Right lobe of liver (tissue), 6 donors: ENCODE measurements around the gene DDA1. TPM values are rescaled to one million over a fixed set of nuclear protein-coding genes. Genes with fewer than 3 reads are reported as not detected.
A peak's percentile ranks its signal among the peaks of the same experiment; 100 is the strongest.

Experiments
- ATAC-seq, 4 donors: fragments of 200-7000 bp; cut with Tn5 transposase; one replicate each; pipeline ENCODE4 v1.9.1; 2020; ENCODE audit warnings: mild to moderate bottlenecking in 4 of 4, moderate library complexity in 4 of 4
- DNase-seq, 3 donors: peaks; one replicate each; pipeline ENCODE4 v3.0.0-alpha.2; 2020
- H3K27ac ChIP-seq, 3 donors: fragments of 200-600 bp; one replicate each; pipeline ENCODE4 v1.8.0; 2022
- H3K27me3 ChIP-seq, 2 donors: fragments of 200-600 bp; one replicate each; pipeline ENCODE4 v1.8.0; 2022
- H3K36me3 ChIP-seq, 4 donors: fragments of 200-600 bp; sonication (generic) in 1 of 4; one replicate each; pipeline versions ENCODE4 v1.5.1 to v1.8.0; 2017 to 2022; ENCODE audit warnings: control low read depth in 1 of 4
- H3K4me1 ChIP-seq, 4 donors: fragments of 200-600 bp; sonication (generic) in 1 of 4; one replicate each; pipeline versions ENCODE4 v1.5.1 to v1.8.0; 2017 to 2022; ENCODE audit warnings: control low read depth in 1 of 4
- H3K4me3 ChIP-seq, 3 donors: fragments of 200-600 bp; one replicate each; pipeline ENCODE4 v1.8.0; 2022
- H3K9me3 ChIP-seq, 4 donors: fragments of 200-600 bp; sonication (generic) in 1 of 4; one replicate each; pipeline versions ENCODE4 v1.5.1 to v1.8.0; 2017 to 2022; ENCODE audit warnings: control low read depth in 1 of 4
- POLR2A ChIP-seq: fragments of 450-650 bp; IDR thresholded peaks from one replicate; pipeline ENCODE4 v1.6.1; 2017; ENCODE audit warnings: antibody characterized with exemption, mild to moderate bottlenecking
- WGBS: methylation state at CpG from one replicate; pipeline ENCODE4 v1.1.6; 2018; ENCODE audit warnings: low coverage, low lambda C conversion rate; ENCODE audit not compliant: insufficient coverage; ENCODE audit errors: missing lambda C conversion rate; 5-methylcytosine and 5-hydroxymethylcytosine counted together
- intact Hi-C, 2 donors: fragments of 100-400 bp; cut with DNase I; formaldehyde crosslinking; loops; one replicate each; pipeline versions ENCODE4 v1.11.2 to v1.14.1; 2022
- total RNA-seq, 6 experiments: library from RNA; depleted of rRNA in 2 of 6; stranded (reverse); fragments of >200 nt in 2 of 6; fragmentation: NEBNext Ultra II Directional in 3 of 6; extraction: Animal tissue kit (Norgen Biotek cat#: 25700) in 3 of 6; gene quantifications; one replicate each; pipeline versions ENCODE4 v1.1.0 to v1.2.4, GENCODE V29; 2016 to 2023
- TF ChIP-seq, protein P1 (sequence below), 4 donors: fragments of 200-600 bp in 3 of 4; fragments of 450-650 bp in 1 of 4; IDR thresholded peaks; one replicate each; pipeline versions ENCODE4 v1.5.1 to v1.8.0; 2016 to 2022; ENCODE audit warnings: antibody characterized with exemption in 4 of 4, mild to moderate bottlenecking in 2 of 4
- donor health status: DM: no; HTN: yes; CAD: no.
- donor health status: DM: no; HTN: no; CAD: no.
- donor health status: DM: no; HTN: no; CAD: no.
- donor health status: DM: no; HTN: yes; CAD: no.
- donor health status: DM: no; HTN: yes; CAD: no.

Gene DDA1
- total RNA-seq, 6 experiments from 2014 or later, result 10.4 to 23.4 (median 14.1) TPM

DNA sequence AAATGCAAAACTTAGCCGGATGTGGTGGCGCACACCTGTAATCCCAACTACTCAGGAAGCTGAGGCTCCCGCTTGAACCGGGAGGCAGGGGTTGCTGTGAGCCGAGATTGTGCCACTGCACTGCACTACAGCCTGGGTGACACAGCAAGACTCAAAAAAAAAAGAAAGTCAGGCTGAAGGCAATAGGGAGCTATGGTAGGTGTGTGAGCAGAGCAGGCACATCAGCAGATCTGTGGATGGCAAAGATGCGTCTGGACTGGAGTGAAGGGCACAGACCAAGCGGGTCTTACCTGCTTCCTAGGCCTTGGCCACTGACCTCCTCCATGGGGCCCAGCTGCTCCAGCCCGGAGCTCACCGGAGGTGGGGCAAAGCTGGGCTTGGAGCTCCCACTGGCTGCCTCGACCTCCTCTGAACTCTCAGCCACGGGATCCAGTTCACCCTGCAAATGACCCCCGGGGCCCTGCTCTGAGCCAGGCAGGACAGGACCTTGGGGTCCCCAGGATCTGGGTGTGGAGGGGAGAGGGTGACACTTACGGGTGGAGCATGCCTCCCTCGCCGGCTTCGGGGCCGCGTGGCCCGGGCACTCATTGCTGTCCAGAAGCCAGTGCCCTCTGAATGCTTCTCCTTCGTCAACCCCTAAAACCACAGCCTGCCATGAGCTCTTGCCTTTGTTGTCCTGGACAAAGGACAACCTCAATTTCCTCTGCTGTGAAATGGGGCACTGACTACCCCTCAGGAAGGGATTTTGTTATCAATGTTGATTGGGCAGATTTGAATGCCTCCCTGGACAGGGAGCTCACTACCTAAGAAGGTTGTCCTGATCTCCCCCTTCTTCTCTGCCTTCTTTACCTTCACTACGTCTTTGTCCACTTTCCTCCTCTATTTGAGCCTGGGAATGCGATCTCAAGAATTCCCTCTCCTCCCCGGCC lies 45.4 kb upstream of the DDA1 start:
- TF ChIP-seq POLR2A, result no peak
- TF ChIP-seq, protein P1, sequence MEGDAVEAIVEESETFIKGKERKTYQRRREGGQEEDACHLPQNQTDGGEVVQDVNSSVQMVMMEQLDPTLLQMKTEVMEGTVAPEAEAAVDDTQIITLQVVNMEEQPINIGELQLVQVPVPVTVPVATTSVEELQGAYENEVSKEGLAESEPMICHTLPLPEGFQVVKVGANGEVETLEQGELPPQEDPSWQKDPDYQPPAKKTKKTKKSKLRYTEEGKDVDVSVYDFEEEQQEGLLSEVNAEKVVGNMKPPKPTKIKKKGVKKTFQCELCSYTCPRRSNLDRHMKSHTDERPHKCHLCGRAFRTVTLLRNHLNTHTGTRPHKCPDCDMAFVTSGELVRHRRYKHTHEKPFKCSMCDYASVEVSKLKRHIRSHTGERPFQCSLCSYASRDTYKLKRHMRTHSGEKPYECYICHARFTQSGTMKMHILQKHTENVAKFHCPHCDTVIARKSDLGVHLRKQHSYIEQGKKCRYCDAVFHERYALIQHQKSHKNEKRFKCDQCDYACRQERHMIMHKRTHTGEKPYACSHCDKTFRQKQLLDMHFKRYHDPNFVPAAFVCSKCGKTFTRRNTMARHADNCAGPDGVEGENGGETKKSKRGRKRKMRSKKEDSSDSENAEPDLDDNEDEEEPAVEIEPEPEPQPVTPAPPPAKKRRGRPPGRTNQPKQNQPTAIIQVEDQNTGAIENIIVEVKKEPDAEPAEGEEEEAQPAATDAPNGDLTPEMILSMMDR (IDR thresholded peaks at IDR 0.05), result no peak
- ATAC-seq, result no peak
- H3K4me3 ChIP-seq, result peak overlapping the region; percentile 5 to 29 (median 19)
- intact Hi-C loops, result no loop called here
- peaks cover 0 to 6% (median 3%) of the 10 kb centered on the region in 4 donors for H3K4me1 ChIP-seq
- H3K27me3 ChIP-seq, result no peaks in the 10 kb centered on the region
- H3K27ac ChIP-seq, result peak overlapping the region; percentile 44 to 73 (median 47)
- 93% methylated on average over 5 of the region's 23 CpGs for WGBS
- no peaks in the 10 kb centered on the region for H3K36me3 ChIP-seq
- DNase-seq, result no peak
- H3K9me3 ChIP-seq, result no peaks in the 10 kb centered on the region

DNA sequence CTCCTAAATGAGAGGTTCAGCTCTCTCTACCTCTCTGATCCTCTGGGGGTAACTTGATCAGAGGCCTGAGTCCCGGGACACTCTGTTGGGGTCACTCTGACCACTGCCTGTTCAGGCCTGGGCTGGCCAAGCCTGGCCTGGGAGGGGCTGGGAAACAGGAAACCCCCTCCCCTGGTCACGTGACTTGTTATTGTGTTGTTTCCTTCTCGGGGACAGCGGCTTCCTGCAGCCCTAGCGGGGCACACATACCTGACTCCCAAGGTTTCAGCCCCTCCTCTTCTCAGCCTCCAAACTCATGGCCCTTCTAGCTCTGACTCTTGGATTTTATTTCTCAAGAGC lies 44.8 kb upstream of the DDA1 start, which contains the start of gene USHBP1:
Gene USHBP1, minus strand, starts transcription at position 105 of the 339 bp plus-strand sequence. CDS start 446 bp downstream, outside the sequence.
- Histone ChIP-seq H3K9me3 (no peaks in the 10 kb centered on the region), H3K4me3 (peak within 1 kb of the TSS; percentile 5 to 29 (median 19)), H3K27ac (peak within 1 kb of the TSS; percentile 44 to 73 (median 47)), H3K4me1 (peaks cover 0 to 6% (median 3%) of the 10 kb centered on the region in 4 donors), H3K36me3 (no peaks in the 10 kb centered on the region), H3K27me3 (no peaks in the 10 kb centered on the region)
- TF ChIP-seq, protein P1 (IDR thresholded peaks at IDR 0.05), result no peak
- TF ChIP-seq POLR2A, result no peak
- peak in 2 of 4 donors; percentile 6 to 14 for ATAC-seq
- intact Hi-C loops, result no loop called here
- WGBS, result 57% methylated on average over 1 of the region's 5 CpGs
- peak; percentile 54 to 61 (median 61) for DNase-seq

DNA sequence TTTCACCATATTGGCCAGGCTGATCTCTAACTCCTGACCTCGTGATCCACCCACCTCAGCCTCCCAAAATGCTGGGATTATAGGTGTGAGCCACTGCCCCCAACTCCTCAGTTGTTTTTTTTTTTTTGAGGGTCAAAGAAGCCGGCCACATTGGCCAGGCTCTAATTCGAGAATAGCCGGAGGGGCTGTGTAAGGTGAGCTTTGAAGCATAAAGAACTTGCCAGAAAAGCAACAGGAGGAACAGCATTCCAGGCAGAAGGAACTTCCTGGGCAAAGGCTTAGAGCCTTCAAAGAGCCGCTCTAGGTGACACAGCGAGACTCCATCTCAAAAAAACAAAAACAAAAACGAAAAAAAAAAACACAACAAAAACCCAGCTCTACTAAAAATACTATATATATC lies 43.3 kb upstream of the DDA1 start:
- no peak for ATAC-seq
- DNase-seq, result no peak
- WGBS, result 86% methylated on average over 7 of the region's 7 CpGs
- no peaks in the 10 kb centered on the region for H3K27me3 ChIP-seq
- H3K36me3 ChIP-seq, result peaks cover 0 to under 1% (median 0%) of the 10 kb centered on the region in 4 donors
- no peaks in the 10 kb centered on the region for H3K9me3 ChIP-seq
- H3K4me3 ChIP-seq, result no peak overlapping the region
- TF ChIP-seq, protein P1 (IDR thresholded peaks at IDR 0.05), result no peak
- no peak for TF ChIP-seq POLR2A
- intact Hi-C loops, result no loop called here
- no peak overlapping the region for H3K27ac ChIP-seq
- peaks cover 0 to 6% (median 3%) of the 10 kb centered on the region in 4 donors for H3K4me1 ChIP-seq

DNA sequence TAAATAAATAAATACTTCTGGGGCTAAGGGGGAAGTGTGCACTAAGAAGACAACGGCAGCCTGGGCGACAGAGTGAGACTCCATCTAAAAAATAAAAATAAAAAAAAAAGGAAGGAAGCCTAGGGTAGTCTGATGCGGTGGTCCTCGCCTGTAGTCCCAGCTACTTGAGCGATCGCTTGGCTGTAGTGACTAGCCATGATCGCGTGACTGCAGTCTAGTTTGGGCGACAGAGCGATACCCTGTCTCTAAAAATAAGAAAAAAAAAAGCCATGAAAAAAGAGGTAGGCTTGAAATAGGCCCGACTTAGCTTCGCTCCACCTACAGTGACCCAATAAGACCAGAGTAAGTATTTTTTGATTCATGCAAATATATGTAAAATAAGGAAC lies 42.8 kb upstream of the DDA1 start:
- Histone ChIP-seq H3K27ac (no peak overlapping the region), H3K36me3 (peaks cover 0 to 6% (median 1%) of the 10 kb centered on the region in 4 donors), H3K4me1 (peaks cover 0 to 6% (median 3%) of the 10 kb centered on the region in 4 donors), H3K9me3 (no peaks in the 10 kb centered on the region), H3K4me3 (no peak overlapping the region), H3K27me3 (no peaks in the 10 kb centered on the region)
- no peak for ATAC-seq
- DNase-seq, result no peak
- TF ChIP-seq, protein P1 (IDR thresholded peaks at IDR 0.05), result no peak
- WGBS, result 65% methylated on average over 12 of the region's 12 CpGs
- intact Hi-C loops, result no loop called here
